HG03196 (cell line): ENCODE data around the gene GGN.
"Not testable (repeated sequence)": the region's sequence is repeated elsewhere in the genome, so short reads cannot be mapped to it uniquely, and the experiment has no call there.

ENCODE experiments used
- ATAC-seq: cut with Tn5 transposase; IDR thresholded peaks from one replicate; pipeline ENCODE4 v1.9.1; 2021; ENCODE audit not compliant: unreplicated experiment

The GGN gene

GRCh38 chr19:38387550-38388348, at the start of gene GGN:
Gene GGN, minus strand, starts transcription at chr19:38388034. Its CDS starts 773 bp downstream, at chr19:38387261.
- ATAC-seq, result no peak

- no peak for ATAC-seq
Measured at GRCh38 chr19:38437295-38437694, 49.5 kb upstream of the GGN start.

DNA sequence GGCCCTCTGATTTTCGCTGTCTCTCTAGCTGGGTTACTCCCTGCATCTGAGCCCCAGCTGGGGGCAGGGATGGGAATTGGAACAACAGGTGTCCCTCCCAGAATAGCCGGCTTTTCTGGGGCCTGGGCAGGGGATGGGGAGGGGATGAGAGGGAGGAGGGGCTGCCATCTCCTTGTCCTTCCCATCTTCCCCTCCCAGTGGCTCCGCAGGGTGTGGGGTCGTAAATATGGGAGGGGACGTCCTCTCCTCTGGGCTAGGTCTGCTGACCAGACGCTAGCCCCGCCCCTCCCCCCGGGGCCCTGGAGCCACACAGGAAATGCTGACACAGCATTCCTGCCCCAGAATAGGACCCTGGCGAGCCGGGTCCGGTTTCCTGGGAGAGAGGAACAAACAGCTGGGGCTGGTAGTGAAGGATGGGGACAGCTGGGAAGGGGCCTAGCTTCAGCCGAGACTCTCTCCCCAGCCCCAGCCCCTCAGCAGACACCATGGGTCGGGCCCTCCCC, 46.8 kb upstream of the GGN start:
- no peak for ATAC-seq

- ATAC-seq, result no peak
Measured at GRCh38 chr19:38433268-38433733, 45.5 kb upstream of the GGN start, which contains the start of gene RYR1. Gene RYR1, plus strand, starts transcription at chr19:38433691. Its CDS starts 139 bp downstream, at chr19:38433830.

DNA sequence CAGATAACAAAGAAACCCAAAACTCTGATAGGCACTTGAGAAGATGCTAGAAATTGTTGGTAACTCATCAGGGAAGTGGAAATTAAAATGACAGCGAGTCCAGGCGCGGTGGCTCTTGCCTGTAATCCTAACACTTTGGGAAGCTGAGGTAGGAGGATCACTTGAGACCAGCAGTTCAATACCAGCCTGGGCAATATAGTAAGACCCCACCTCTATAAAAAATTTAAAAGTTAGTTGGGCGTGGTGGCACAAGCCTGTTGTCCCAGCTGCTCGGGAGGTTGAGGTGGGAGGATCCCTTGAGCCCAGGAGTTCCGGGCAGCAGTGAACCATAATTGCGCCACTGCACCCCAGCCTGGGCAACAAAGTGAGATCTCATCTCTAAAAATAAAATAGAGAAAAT, 43.1 kb upstream of the GGN start:
- no peak for ATAC-seq

DNA sequence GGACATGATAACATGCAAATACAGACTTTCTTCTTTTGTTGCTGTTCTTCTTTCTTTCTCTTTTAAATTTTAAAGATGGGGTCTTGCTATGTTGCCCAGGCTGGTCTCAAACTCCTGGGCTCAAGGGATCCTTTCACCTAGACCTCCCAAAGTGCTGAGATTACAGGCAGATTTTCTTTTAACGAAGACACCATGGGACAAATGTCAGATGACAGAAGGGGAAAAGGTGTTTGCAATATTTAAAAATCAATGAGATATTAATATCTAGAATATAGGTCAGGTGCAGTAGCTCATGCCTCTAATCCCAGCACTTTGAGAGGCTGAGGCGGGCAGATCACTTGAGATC, 42.0 kb upstream of the GGN start:
- ATAC-seq, result no peak

GRCh38 chr19:38429055-38429810, 41.4 kb upstream of the GGN start:
- ATAC-seq, result no peak

DNA sequence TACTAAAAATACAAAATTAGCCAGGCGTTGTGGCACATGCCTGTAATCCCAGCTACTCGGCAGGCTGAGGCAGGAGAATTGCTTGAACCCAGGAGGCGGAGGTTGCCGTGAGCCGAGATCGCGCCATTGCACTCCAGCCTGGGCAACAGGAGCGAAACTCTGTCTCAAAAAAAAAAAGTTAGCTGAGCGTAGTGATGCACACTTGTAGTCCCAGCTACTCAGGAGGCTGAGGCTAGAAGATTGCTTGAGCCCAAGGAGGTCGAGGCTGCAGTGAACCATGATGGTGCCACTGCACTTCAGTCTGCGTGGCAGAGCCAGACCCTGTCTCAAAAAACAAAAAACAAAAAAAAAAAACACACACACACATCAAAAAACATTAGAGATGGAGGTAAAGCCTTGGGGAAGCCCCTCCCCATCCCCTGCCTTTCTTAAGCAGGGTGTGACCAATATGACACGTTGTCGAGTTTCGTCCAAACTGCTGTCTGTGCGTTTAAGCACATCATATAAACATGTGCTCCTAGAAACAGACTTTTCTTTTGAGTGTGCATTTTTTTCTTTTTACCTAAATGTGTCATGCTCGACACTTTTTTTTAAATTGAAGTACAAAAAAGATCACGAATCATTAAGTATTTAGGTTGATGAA, 39.3 kb upstream of the GGN start:
- ATAC-seq, result not testable (repeated sequence)

DNA sequence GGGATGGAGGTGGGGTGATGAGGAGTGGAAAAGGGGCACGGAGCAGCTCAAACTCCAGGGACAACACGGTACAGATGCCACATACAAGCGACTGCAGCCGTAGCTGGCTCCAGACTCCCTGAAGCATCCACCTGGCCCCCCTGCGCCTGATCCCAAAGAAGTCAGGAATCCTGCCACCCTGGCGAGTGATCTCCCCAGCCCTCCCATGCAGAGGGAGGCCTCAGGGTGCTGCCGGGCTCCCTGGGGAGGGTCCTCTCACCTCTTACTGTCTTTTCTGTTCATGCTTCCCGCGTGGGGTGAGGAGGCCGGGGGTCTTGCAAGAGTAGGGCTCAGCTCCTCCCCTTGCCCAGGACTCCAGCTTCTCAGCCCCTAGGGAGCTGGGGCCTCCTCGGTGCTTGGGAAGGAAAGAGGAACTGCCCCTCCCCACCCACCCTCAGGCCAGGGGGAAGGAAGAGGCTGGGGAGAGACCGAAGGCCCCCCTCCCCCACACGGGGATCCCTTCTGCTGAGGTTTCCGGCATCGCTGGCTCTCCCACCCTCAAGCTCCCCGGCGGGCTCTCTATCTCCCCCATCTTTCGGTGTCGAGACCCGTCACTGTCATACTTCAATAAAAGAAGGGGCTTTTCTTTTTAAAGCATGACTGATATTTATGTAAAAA, 38.1 kb upstream of the GGN start, which contains the start of gene RASGRP4:
Gene RASGRP4, minus strand, starts transcription at position 410 of the 657 bp plus-strand sequence. Its CDS starts 128 bp downstream, at position 282.
- no peak for ATAC-seq

GRCh38 chr19:38425222-38425809, 37.5 kb upstream of the GGN start:
- no peak for ATAC-seq

DNA sequence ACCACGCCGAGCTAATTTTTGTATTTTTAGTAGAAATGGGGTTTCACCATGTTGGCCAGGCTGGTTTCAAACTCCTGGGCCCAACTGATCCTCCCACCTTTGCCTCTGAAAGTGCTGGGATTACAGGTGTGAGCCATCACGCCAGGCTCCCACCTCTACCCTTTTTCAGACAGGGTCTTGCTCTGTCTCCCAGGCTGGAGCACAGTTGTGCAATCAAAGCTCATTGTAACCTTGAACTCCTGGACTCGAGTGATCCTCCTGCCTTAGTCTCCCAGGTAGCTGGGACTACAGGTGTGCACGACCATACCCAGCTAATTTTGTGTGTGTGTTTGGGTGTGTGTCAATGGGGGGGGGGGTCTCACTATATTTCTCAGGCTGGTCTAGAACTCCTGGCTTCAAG, 36.4 kb upstream of the GGN start:
- no peak for ATAC-seq

DNA sequence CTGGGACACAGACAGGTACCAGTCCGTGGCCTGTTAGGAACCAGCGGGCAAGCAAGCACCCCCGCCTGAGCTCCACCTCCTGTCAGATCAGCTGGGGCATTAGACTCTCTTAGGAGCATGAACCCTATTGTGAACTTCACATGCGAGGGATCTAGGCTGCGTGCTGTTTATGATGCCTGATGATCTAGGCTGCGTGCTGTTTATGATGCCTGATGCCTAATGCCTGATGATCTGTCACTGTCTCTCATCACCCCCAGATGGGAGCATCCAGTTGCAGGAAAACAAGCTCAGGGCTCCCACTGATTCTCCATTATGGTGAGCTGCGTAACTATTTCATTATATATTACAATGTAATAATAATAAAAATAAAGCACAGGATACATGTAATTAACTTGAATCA, 34.6 kb upstream of the GGN start:
- ATAC-seq, result no peak

DNA sequence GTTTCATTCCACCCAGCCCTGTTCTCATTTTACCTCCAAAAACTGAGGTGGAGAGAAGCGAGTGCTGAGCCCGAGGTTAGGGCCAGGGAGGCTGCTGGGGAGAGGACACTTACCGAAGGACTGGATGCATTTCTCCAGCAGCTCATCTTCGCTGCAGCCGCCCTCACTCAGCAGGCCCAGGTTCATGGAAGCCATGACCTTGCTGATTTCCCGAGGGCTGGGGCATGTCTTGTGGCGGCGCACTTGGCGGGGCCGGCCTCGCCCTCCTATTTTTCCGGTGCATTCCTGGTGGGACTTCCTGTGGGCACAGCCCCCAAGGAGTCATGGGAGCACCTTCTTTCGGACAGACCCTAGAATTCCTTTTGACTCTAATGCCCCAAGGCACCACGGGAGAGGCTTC, 34.0 kb upstream of the GGN start:
- no peak for ATAC-seq

GRCh38 chr19:38420935-38421334, 33.1 kb upstream of the GGN start:
- ATAC-seq, result no peak

- no peak for ATAC-seq
Measured at GRCh38 chr19:38417544-38418506, 30.0 kb upstream of the GGN start.

DNA sequence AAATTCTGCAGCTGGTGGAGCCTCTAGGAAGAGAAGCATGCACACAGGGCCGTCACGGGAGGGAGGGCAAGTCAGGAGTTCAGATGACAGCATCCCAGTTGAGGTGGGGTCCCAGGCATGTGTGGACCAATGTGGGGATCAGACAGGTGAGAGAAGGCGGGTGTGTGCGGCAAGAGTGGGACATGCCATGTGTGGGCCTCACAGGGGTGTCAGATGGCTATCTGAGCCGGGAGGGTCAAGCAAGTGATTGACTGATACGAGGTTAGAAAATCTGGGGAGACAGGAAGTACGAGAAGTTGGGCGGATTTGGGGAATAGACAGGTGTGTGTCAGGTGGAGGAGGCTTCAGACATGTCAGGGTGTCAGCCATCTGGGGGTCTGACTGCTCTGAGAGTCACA, 29.3 kb upstream of the GGN start:
- no peak for ATAC-seq

GRCh38 chr19:38413416-38413815, 25.6 kb upstream of the GGN start:
- ATAC-seq, result no peak

DNA sequence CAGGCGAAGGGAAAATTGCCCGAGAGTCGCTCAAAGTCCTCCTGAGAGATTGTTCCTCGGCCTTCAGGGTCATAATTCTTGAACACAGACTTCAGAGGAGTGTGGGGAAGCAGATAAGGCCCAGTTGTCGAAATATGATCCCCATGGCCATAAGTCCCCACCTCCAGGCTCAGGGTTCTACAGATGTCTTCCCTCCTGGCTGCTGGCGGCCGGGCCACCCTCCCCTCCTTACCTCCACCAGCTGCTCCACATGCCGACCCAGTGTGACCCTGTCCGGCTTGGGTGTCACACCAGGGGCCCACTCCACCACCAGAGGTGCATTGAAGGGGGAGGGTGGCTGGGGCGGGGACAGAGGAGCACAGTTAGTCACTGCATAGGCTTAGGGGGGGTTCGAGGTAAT, 25.1 kb upstream of the GGN start:
- no peak for ATAC-seq

DNA sequence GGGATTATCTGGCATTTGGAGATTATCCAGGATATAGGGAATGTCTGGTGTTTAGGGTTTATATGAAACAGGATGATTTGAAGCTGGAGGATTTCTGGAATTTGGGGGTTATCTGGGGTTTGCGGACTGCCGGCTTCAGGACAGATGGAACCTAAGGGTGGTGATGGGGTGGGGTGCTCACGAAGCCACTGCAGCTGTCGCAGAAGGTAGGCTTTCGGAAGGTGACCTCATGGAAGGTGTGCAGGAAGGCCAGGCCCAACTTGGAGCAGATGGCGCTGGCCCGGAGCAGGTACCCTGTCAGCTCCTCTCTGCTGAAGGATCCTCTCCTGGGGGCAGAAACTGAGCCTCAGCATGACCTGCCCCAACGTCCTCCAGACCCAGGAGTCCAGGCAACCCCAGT, 24.7 kb upstream of the GGN start:
- no peak for ATAC-seq
